ENCODE data around the gene TBPL1. TPM values are rescaled to one million over a fixed set of nuclear protein-coding genes. Genes with fewer than 3 reads are reported as not detected.

The TBPL1 gene
- total and polyA plus RNA-seq, 2 of the 8 experiments (the other 6 are each of a cell fraction or from before 2014, with no cell fraction given), result 32.5 to 67.0 TPM

- Histone ChIP-seq H2BK120ac (replicated peaks; ENCODE audit: low read depth, low read length) (no peak overlapping the region), H3K4me2 (ENCODE audit: insufficient read depth in 1 of 2, low read depth in 2 of 2, low read length in 2 of 2) (no peak overlapping the region), H3K14ac (ENCODE audit: insufficient read length) (no peak overlapping the region), H3K23ac (ENCODE audit: insufficient read length) (no peak overlapping the region), H3K56ac (replicated peaks; ENCODE audit: insufficient read length, low read depth, low read length) (no peak overlapping the region), H3K36me3 (ENCODE audit: control insufficient read depth in 2 of 4, insufficient read depth in 4 of 4, low read length in 3 of 4) (peaks cover 0 to 10% (median 4%) of the 10 kb centered on the region in 4 experiments; a peak in 3 of 8 replicates), H3K27ac (ENCODE audit: low read depth, low read length) (no peak overlapping the region), H4K8ac (ENCODE audit: extremely low read depth, insufficient read depth, low read length) (no peak overlapping the region), H3K4me1 (replicated peaks in 1 of 4; ENCODE audit: control insufficient read depth in 3 of 4, insufficient read depth in 4 of 4, low read length in 3 of 4) (no peaks in the 10 kb centered on the region), H3K9ac (replicated peaks in 1 of 4; ENCODE audit: extremely low read depth in 1 of 4, low read depth in 3 of 4, low read length in 3 of 4) (no peak overlapping the region), H4K20me1 (replicated peaks in 1 of 2; ENCODE audit: control insufficient read depth in 1 of 2, insufficient read depth in 2 of 2, low read length in 2 of 2) (no peaks in the 10 kb centered on the region), H3K23me2 (ENCODE audit: low read depth, low read length) (no peaks in the 10 kb centered on the region), H3K18ac (ENCODE audit: extremely low read depth, low read length) (no peak overlapping the region), H2BK15ac (ENCODE audit: low read length) (no peak overlapping the region), H3K4me3 (ENCODE audit: extremely low read depth in 1 of 4, insufficient read depth in 2 of 4, low read depth in 3 of 4, low read length in 4 of 4) (no peak overlapping the region), H2BK20ac (ENCODE audit: low read length) (no peak overlapping the region), H2BK5ac (ENCODE audit: low read depth, low read length) (no peak overlapping the region), H2AFZ (ENCODE audit: low read length) (no peak overlapping the region), H4K91ac (replicated peaks; ENCODE audit: insufficient read length, low read length) (no peak overlapping the region), H3K9me3 (ENCODE audit: insufficient read depth in 2 of 2, low read depth in 1 of 2, low read length in 1 of 2) (no peaks in the 10 kb centered on the region), H3K79me2 (ENCODE audit: control insufficient read depth in 1 of 2, insufficient read depth in 2 of 2, low read length in 2 of 2) (no peaks in the 10 kb centered on the region), H4K5ac (ENCODE audit: insufficient read length, low read depth, low read length) (no peak overlapping the region), H3K4ac (replicated peaks; ENCODE audit: insufficient read length, low read depth, low read length) (no peak overlapping the region), H3K27me3 (replicated peaks in 1 of 4; ENCODE audit: control insufficient read depth in 3 of 4, extremely low read depth in 1 of 4, insufficient read depth in 3 of 4, low read length in 3 of 4) (no peaks in the 10 kb centered on the region), H3K79me1 (ENCODE audit: low read depth, low read length) (no peaks in the 10 kb centered on the region), H2BK12ac (ENCODE audit: low read depth, low read length) (no peak overlapping the region), H2AK5ac (ENCODE audit: low read depth, low read length) (no peak overlapping the region)
- TF ChIP-seq SIN3A (conservative IDR thresholded peaks at IDR 0.05 in 1 of 2, IDR thresholded peaks at IDR 0.05 in 1 of 2; ENCODE audit: low read depth in 1 of 2, low read length in 2 of 2) (no peak), RNF2 (IDR thresholded peaks at IDR 0.05; ENCODE audit: borderline replicate concordance, low read depth, low read length, missing control alignments, poor library complexity, severe bottlenecking) (no peak), POLR2A (IDR thresholded peaks at IDR 0.05; ENCODE audit: control extremely low read depth in 1 of 2, low read depth in 2 of 2, low read length in 2 of 2) (no peak)
- ChIA-PET POLR2A (ENCODE audit: partially characterized antibody) (no interaction called here), CTCF (ENCODE audit: partially characterized antibody) (interaction anchor here (0.9 to 2.1 kb wide), 4 partner anchors 11 to 34 kb away, joined by 3 to 14 read pairs (median 3); no protein-coding TSS in a partner anchor)
- FAIRE-seq (no peak), DNase-seq (ENCODE audit: low read depth in 1 of 2, low spot score in 2 of 2) (no peak)
- WGBS, 2 experiments (ENCODE audit: extremely low coverage in 1 of 2, insufficient coverage in 1 of 2, insufficient read length in 1 of 2, insufficient replicate concordance in 2 of 2, low coverage in 1 of 2, low lambda C conversion rate in 2 of 2, missing lambda C conversion rate in 1 of 2), result 87% methylated on average over 6 of the region's 6 CpGs; no CpG with 5 or more reads in 1 of the 2 experiments
Observed at GRCh38 chr6:134029495-134030455, 76.8 kb downstream of the TBPL1 start.
